GM23248 (cell line): ENCODE data around the gene DDX28.

Source experiments
- EZH2 ChIP-seq: fragments of 200-600 bp; sonication (generic); IDR thresholded peaks from 2 replicates; pipeline ENCODE4 v1.6.1; 2018; ENCODE audit warnings: antibody characterized with exemption, mild to moderate bottlenecking; ENCODE audit not compliant: insufficient read depth, poor library complexity, severe bottlenecking
- EZH2phosphoT487 ChIP-seq: fragments of 200-600 bp; sonication (generic); IDR thresholded peaks from 2 replicates; pipeline ENCODE4 v1.6.1; 2018; ENCODE audit warnings: antibody characterized with exemption, moderate library complexity, mild to moderate bottlenecking, low read depth; ENCODE audit not compliant: insufficient read depth

- no peak for TF ChIP-seq EZH2phosphoT487
- TF ChIP-seq EZH2, result no peak
These were observed 29.6 kb downstream of the DDX28 start for GRCh38 chr16:67993207-67994039.
